ENCODE results near the gene BEND5. TPM values are rescaled to one million over a fixed set of nuclear protein-coding genes. Genes with fewer than 3 reads are reported as not detected.

BEND5 gene
- total and polyA plus RNA-seq, 4 donors, result 0.12 to 0.93 (median 0.19) TPM

- Histone ChIP-seq H3K9me3 (ENCODE audit: control insufficient read depth in 4 of 4, low read length in 3 of 4) (no peaks in the 10 kb centered on the region), H3K9ac (ENCODE audit: low read depth in 1 of 2, low read length in 2 of 2) (no peak overlapping the region), H3K36me3 (ENCODE audit: control insufficient read depth in 4 of 4, insufficient read depth in 3 of 4, low read depth in 1 of 4, low read length in 3 of 4) (no peaks in the 10 kb centered on the region), H3K27ac (ENCODE audit: low read depth in 1 of 2, low read length in 2 of 2) (no peak overlapping the region), H3K4me1 (ENCODE audit: control insufficient read depth in 4 of 4, insufficient read depth in 4 of 4, low read length in 3 of 4) (no peaks in the 10 kb centered on the region), H3K4me3 (ENCODE audit: low read depth in 1 of 3, low read length in 3 of 3) (no peak overlapping the region), H3K27me3 (ENCODE audit: control insufficient read depth in 4 of 4, insufficient read depth in 4 of 4, low read length in 3 of 4) (no peaks in the 10 kb centered on the region)
- no peak for DNase-seq (ENCODE audit: low spot score)
- no peak for TF ChIP-seq HNF4G (IDR thresholded peaks at IDR 0.05)
- WGBS, result 86% methylated on average over 4 of the region's 4 CpGs
These were observed 50.0 kb downstream of the BEND5 start for GRCh38 chr1:48726557-48727215.

- no peaks in the 10 kb centered on the region for H3K27me3 ChIP-seq (ENCODE audit: control insufficient read depth in 4 of 4, insufficient read depth in 4 of 4, low read length in 3 of 4)
- H3K36me3 ChIP-seq (ENCODE audit: control insufficient read depth in 4 of 4, insufficient read depth in 3 of 4, low read depth in 1 of 4, low read length in 3 of 4), result no peaks in the 10 kb centered on the region
- 94% methylated on average over 2 of the region's 2 CpGs for WGBS
- no peak overlapping the region for H3K27ac ChIP-seq (ENCODE audit: low read depth in 1 of 2, low read length in 2 of 2)
- no peak for DNase-seq (ENCODE audit: low spot score)
- H3K4me1 ChIP-seq (ENCODE audit: control insufficient read depth in 4 of 4, insufficient read depth in 4 of 4, low read length in 3 of 4), result no peaks in the 10 kb centered on the region
- H3K9me3 ChIP-seq (ENCODE audit: control insufficient read depth in 4 of 4, low read length in 3 of 4), result no peaks in the 10 kb centered on the region
- H3K4me3 ChIP-seq (ENCODE audit: low read depth in 1 of 3, low read length in 3 of 3), result no peak overlapping the region
- TF ChIP-seq REST (IDR thresholded peaks at IDR 0.05) (no peak), SP1 (IDR thresholded peaks at IDR 0.05) (no peak), TAF1 (conservative IDR thresholded peaks at IDR 0.05) (no peak), MAX (IDR thresholded peaks at IDR 0.05) (no peak), YY1 (IDR thresholded peaks at IDR 0.05) (no peak), ATF3 (IDR thresholded peaks at IDR 0.05) (no peak), CTCF (IDR thresholded peaks at IDR 0.05; ENCODE audit: low read depth, low read length, missing input control) (no peak), HNF4G (IDR thresholded peaks at IDR 0.05) (no peak), GABPA (IDR thresholded peaks at IDR 0.05 in 1 of 2, conservative IDR thresholded peaks at IDR 0.05 in 1 of 2) (no peak), HNF4A (conservative IDR thresholded peaks at IDR 0.05) (no peak), FOXA1 (IDR thresholded peaks at IDR 0.05) (no peak), RAD21 (IDR thresholded peaks at IDR 0.05) (no peak), RXRA (IDR thresholded peaks at IDR 0.05) (no peak), EGR1 (IDR thresholded peaks at IDR 0.05; ENCODE audit: low read depth in 2 of 2) (no peak), ZBTB33 (IDR thresholded peaks at IDR 0.05) (no peak), NR2F2 (IDR thresholded peaks at IDR 0.05) (no peak)
- H3K9ac ChIP-seq (ENCODE audit: low read depth in 1 of 2, low read length in 2 of 2), result no peak overlapping the region
These were observed 50.6 kb downstream of the BEND5 start for GRCh38 chr1:48726139-48726538.
